SKM-1 treated with dmso at 0.1 percent for 144 hours (cell line): ENCODE data around the gene BIRC7.

Experiments
- DNase-seq: peaks from one replicate; lab custom pipeline; 2025; ENCODE audit not compliant: unreplicated experiment; lab: John Stamatoyannopoulos, UW

The BIRC7 gene

DNA sequence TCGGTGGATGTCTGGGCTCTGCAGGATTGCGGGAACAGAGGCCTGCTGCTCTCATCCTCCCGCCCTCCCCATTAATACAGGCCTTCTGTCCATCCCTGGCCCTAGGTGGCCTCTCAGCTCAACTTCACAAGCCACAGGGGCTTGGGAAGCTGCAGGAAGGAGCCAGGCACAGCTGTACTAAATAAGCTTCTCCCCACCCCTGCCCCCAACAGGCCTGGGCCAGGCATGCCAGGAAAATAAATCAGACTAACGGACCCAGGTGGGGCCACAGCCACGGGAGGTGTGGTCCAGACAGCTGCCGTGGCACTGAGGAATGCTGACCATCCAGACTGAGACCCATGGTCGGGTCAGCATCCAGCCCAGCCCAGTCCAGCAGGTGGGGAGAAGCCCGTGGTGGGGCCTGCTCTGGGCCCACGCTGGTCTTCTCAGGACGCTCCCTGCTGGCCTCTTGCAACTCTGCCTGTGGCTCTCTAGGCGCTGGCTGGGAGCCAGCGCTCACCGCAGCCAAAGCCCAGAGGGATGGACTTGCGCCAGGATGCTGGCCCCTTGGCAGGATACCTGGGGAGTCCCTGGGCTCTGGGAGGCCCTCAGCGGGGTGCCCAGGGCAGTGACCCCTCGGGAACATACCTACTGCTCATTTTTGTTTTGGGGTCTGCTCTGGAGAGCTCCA, 11.2 kb upstream of the BIRC7 start:
- no peak for DNase-seq

DNA sequence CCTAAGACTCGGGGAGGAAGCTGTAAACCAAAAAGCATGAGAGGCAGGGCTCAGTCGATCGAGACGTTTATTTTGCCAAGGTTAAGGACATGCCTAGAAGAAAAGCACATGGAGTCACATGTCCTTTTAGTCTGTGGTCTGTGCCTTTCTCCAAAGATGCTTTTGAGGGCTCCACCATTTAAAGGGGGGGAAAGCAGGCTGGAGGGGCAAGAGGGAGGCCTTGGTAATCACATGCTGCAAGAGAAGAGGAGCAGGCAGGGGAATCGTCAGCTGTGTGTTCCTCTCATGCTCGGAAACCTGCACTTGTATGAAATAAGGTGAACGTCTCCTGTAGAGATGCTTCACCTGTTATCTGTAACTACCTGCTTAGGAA, 10.6 kb upstream of the BIRC7 start:
- no peak for DNase-seq

DNA sequence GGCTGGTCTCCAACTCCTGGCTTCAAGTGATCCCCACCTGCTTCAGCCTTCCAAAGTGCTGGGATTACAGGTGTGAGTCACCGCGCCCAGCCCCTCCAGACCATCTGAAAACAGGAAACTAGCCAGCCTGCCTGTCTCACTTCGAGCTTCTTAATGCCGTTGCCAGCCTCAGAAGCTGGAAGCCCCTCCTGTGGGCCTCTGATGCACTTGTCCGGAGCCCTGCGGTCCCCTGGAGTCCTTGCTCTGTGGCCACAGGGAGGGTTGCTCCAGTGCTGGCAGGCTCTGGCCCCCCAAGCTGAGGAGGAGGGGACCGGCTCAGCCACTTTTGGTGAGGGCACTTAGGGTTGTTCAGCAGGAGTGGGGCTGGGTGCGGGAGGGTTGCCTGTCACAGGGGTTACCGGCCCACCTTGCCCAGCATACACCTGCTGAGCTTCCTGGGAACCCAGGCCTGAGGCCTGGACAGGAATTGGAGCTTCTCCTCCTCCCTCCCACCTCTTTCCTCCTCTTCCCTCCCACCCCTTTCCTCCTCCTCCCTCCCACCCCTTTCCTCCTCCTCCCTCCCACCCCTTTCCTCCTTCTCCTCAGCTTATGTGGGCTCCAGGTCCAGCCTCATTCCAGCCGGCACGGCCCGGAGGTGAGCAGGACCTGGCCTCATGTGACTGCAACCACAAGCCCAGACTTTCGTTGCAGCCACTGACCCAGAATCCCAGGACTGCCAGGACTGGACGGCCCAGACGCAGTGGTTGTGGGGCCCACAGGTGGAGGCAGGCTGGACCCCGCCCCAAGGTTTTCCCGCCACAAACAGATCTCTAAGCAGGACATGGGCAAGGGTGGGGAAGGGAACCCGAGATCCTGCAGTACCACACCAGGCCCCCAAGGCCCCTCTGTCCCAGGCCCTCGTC, 9.4 kb upstream of the BIRC7 start:
- no peak for DNase-seq

DNA sequence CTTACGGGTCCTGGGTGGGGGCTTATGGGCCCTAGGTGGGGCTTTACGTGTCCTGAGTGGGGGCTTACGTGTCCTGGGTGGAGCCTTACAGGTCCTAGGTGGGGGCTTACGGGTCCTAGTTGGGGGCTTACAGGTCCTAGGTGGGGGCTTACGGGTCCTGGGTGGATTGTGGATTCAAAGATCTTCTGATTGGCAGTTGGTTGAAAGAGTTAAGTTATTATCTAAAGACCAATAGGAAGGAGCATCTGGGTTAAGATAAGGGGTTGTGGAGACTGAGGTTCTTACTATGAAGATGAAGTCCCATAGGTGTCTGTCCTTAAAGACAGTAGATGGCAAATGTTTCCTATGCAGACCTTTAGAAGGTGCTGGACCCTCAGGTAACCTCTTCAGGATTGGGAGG, 8.4 kb upstream of the BIRC7 start:
- no peak for DNase-seq

DNA sequence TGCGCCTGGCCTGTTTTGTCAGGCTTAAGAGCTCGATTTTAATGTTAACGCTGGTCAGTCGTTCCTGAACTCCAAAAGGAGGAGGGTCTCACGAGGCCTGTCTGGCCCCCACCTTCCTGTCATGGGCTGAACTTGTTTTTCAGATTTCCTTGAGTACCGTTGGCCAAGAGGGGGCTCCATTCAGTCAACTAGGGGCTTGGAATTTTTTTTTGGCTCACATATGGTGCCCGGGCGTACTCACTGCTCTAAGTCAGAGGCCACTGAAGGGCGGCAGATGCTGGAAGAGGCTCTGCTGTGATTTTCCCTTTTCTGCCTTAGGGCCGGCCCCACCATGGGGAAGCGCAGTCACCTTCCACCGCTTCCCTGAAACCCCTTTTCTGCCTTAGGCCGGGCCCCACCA, 6.9 kb upstream of the BIRC7 start:
- no peak for DNase-seq

DNA sequence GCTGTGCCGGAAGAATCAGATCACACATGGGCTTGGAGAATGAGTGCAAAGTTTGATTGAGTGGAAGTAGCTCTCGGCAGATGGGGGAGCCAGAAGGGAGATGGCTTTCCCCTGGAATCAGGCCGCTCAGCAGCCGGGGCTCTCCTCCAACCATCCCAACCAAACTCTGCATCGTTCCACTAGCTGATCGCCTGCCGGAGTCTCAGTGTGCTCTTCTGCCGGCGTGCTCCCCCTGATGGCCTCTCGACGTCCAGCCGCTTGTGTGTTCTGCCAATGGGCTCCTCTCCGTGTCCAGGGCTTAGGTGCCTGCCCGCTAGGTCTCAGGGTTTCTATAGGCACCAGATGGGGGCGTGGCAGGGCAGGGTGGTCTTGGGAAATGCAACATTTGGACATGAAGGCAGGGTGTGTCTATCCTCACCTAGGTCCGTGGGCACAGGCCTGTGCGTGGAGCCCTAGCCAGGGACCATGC, 4.9 kb upstream of the BIRC7 start:
- no peak for DNase-seq

DNA sequence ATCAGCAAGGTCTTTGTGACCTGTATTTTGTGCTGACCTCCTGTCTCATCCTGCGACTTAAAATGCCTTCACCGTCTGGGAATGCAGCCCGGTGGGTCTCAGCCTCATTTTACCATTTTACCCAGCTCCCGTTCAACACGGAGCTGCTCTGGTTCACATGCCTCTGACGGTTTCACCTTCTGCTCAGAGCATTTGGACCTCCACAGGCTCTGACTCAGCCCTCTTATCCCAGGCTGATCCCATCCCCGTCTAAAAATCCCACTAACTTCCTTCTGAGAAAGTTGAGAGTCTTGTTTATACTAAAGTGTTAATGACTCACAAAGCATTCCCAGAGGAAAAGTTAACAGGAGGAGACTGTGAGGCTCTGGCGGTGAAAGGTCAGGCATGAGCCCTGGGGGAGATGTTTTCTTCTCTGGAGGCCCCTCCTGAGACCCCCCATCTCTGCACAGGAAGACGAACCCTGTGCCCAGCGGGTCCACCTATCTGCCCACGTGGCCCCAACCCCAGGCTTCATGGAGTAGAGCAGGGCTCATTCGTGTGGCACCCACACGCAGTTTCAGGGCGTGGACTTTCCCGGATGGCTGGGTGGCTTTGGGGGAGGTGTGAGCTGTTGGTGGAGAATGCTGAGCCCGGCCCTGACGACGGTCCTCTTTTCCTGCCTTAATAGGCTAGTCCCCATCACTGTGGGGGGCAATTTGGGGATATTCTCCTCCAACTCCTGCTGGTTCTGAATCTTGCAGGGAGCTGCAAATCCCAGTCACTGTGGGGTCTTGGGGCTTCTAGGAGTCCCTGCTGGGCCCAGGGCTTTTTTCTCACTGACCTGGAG, 3.3 kb upstream of the BIRC7 start:
- DNase-seq: no peak

DNA sequence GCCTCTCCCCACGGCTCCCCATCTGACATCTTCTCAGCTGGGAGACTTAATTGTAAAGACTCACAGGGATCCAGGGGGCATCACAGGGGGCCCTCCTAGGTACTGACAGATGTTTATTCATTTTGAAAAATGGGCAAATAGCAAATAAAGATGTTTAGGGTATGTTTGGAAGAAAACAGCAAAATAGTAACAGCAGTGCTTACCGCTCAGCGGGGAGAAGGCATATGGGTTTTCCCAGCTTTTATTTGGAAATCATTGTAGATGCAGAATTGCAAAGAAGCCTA, 2.7 kb upstream of the BIRC7 start:
- no peak for DNase-seq

DNA sequence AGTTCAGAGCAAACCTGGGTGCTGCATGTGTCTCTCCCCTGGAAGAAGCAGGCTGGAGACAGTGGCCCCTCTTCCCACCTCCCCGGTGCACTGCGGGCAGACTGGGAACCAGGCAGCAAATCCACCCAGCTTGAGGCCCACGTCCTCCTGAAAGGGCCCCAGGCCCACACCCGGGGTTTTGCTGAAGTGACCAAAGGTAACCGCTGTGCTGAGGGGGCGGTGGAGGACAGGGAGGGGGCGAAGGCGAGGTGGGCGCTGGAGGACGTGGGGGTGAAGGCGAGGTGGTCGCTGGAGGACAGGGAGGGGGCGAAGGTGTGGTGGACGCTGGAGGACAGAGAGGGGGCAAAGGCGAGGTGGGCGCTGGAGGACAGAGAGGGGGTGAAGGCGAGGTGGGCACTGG, 1.8 kb upstream of the BIRC7 start:
- DNase-seq: no peak

DNA sequence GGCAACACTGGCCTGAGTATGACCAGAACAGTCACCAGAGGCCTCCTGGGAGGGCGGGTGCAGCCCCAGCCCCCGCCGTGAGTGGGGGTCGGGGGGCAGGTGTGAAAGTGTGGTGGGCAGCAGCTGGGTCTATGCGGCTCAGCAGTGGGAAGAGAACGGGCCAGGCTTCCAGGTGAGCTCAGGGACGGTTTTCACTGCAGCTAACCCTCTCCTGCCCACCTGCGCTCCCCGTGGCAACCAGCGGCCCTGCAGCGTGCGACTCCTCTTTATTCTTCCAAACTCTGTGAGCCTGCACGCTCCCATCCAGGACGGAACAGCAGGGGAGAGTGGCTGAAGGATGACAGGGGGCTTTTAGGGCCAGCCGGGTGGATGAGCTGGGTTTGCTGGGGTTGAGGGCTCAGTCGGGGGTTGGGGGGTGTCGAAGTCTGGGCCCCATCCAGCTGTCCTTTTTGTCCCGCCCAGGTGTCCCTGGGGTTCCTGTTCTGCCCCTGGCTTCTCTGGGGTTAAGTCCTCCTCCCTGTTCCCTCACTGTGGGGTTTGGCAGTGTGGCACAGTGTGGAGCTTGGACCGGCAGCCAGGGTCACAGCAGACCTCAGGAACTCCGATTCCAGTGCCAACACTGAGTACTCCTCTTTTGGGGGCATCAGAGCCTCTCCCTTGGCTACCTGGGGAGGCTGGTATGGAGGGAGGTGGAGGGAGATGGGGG, 859 bp upstream of the BIRC7 start:
- DNase-seq: no peak

DNA sequence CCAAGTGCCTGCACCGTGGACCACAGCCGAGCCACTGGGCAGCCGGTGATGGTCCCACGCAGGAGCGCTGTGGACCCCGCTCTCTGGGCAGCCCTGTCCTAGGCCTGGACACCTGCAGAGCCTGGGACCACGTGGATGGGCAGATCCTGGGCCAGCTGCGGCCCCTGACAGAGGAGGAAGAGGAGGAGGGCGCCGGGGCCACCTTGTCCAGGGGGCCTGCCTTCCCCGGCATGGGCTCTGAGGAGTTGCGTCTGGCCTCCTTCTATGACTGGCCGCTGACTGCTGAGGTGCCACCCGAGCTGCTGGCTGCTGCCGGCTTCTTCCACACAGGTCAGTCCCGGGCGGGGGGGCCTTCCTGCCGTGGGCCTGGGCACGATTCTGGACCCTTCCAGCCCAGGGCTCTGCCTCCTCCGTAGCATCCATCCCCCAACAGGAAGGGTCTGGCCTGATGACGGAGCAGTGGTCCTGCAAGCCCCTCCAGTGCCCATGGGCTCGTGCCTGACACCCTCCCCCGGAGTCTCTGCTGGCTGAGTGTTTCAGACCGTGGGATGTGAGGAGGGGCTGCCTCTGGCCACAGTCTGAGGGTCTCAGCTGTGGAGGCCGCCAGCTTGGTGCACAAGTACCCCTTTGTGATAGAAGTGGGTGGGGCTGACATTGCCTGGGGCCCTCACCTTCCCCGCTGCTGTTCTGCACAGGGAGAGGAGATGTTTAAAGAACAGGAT, 572 bp downstream of the BIRC7 start:
- no peak for DNase-seq

DNA sequence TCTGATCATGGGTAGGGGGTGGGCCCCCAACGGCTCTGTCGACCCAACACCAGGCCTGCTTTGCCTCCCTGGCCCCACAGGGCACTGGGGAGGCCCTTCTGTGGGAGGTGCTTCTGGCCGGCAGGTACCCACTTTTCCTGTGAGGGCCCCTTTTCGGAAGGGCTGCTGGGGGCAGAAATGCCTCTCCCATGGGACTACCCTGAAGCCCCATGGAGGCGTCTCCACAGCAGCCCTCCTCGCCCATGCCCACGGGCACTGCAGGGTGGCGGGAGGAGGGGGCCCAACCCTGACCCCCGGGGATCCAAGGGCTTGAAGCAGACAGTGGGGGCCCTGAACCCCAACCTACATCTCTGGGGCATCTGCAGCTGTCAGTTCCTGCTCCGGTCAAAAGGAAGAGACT, 2.3 kb downstream of the BIRC7 start:
- no peak for DNase-seq

DNA sequence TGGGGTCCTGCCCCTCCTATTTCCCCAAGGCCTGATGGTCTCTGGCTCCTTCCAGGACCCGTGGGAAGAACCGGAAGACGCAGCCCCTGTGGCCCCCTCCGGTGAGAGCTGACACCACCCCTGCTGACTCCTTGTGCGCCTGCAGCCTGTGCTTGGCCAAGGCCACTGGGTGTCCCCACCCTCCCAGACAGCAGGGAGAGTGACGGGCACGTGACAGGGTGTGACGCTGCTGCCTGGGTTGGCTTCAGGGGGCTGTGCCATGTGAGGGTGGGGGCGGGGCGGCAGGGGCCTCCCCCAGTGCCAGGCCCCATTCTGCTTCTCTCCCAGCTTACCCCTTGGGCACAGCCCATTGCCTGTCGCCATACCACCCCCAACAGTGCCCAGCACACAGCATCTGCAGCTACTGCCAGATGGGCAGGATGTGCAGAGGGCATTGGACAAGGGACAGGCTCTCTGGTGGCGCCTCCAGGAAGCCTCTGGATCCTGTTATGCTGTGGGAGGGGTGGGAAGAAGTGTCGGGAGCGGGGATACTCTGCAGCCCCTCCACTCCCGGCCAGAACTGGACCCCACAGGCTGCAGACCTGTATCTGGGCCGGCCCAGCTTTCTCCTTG, 2.9 kb downstream of the BIRC7 start:
- DNase-seq: no peak

DNA sequence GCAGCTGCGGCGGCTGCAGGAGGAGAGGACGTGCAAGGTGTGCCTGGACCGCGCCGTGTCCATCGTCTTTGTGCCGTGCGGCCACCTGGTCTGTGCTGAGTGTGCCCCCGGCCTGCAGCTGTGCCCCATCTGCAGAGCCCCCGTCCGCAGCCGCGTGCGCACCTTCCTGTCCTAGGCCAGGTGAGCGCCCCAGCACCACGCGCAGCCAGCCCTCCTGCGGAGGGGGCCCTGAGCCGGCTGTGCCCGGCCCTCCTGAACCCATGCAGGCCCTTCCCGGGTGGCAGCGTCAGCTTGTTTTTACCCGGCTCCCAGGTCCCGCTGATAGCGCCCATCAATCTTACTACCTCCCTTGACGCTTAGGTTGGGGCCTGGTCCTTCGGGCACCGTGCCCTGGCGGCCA, 3.7 kb downstream of the BIRC7 start:
- no peak for DNase-seq

DNA sequence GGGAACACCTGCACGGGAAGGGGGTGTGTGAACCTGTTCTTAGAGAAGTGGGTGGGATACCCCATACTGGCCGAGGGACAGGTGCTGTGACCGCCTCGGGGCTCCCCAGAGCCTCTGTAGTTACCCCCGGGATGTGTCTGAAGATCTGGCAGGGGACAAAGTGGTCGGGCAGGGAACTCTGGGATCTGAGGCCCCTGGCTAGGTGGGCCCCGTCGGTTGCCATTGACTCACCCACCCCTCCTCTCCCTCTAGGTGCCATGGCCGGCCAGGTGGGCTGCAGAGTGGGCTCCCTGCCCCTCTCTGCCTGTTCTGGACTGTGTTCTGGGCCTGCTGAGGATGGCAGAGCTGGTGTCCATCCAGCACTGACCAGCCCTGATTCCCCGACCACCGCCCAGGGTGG, 4.3 kb downstream of the BIRC7 start:
- no peak for DNase-seq

DNA sequence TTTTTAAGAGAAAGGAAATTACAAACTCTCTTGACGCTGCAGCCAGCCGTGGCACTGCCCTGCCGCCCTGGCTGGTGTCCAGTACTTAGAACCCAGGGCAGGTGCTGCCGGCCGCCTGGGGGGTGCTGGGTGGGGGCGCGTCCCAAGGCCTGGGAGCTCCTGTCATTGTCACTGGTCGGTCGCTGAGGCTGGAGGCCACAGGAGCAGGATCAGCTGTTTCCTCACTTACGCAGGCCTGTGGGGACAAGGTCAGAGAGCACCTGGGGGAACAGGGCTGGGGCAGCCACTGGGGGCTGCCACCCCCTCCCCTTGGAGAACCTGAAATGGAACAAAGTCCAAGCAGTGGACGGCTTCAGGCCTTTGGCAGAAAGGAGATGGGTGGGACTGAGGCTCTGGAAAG, 5.6 kb downstream of the BIRC7 start:
- DNase-seq: no peak

DNA sequence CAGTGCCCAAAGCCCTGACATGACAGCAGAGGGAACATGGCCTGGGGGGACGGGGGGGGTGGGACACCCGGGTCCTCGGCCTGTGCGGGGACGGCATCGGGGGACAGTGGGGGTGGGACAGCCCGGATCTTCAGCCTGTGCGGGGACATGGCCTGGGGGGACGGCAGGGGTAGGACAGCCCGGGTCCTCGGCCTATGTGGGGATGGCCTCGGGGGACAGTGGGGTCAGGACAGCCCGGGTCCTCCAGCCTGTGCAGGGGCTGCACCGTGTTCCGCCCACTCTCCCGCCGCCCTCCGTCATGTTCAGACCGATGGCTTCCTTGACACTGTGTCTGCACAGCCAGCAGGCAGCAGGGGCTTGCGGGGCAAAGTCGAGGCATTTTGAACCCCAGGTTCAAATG, 7.0 kb downstream of the BIRC7 start:
- DNase-seq: no peak

DNA sequence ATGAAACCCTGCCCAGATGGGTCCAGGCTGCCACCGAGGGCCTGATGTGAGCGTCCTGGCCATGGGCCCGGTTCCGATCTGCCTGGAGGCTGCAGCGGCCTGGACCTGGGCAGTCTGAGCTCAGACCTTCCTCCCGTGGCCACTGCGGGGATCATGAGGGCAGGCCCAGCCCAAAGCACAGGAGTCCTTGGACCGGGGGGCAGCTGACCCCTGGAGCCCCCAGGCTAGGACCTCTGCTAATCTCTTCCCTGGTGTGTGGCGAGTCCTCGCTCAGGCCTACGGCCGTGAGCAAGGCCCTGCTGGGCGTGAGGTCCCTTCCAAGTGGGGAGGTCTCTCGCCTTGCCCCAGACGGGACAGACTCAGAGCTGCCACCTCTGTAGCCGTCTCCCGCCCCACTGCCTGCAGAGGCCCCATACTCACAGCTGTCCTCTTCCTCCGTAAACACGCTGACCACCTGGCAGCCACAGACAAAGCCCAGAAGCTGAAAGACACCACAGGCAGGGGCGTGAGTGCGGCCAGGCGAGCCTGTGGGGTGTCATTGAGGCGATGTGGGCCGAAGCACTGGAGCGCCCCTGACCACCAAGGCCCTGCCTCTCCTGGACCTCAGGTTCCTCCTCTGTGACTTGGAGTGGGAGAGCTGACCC, 8.0 kb downstream of the BIRC7 start:
- DNase-seq: no peak

DNA sequence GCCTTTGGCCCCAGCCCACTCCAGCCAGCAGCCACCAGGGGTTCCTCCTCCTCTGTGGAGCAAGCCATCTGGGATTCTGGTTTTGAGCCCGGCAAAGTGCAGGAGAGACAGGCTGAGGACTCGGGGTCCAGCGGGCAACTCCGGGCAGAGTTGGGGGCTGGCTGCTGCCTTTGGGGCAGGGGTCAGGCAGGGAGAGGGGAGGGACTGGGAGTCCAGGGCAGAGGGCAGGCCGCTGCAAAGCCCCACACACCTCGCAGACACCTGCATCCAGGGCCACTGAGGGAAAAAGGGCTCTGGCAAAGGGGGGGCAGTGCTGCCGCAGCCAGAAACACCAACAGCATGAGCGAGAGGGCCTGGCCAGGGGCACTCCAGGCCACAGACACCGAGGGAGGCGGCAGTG, 8.8 kb downstream of the BIRC7 start:
- no peak for DNase-seq
